ENCODE measurements around the gene CDHR4.
"Not testable (repeated sequence)": the region's sequence is repeated elsewhere in the genome, so short reads cannot be mapped to it uniquely, and the experiment has no call there.

CDHR4 gene

GRCh38 chr3:49786357-49787181 lies 13.1 kb downstream of the CDHR4 start, which contains the start of gene IP6K1:
TSS of gene IP6K1 (minus strand) at chr3:49786542. CDS start at chr3:49748040, 38,502 bp downstream.
- H3K4me3 ChIP-seq (replicated peaks; ENCODE audit: low read depth, low read length): peak within 1 kb of the TSS; percentile 93
- TF ChIP-seq CTCF (IDR thresholded peaks at IDR 0.05; ENCODE audit: low read depth, low read length, missing control alignments): no peak
- peak; percentile 100 for DNase-seq (ENCODE audit: extremely low read depth, low read depth)

GRCh38 chr3:49785565-49786356 lies 13.9 kb downstream of the CDHR4 start:
- no peak for DNase-seq (ENCODE audit: extremely low read depth, low read depth)
- TF ChIP-seq CTCF (IDR thresholded peaks at IDR 0.05; ENCODE audit: low read depth, low read length, missing control alignments): no peak
- peak overlapping the region; percentile 93 for H3K4me3 ChIP-seq (replicated peaks; ENCODE audit: low read depth, low read length)

- H3K4me3 ChIP-seq (replicated peaks; ENCODE audit: low read depth, low read length); DNase-seq (ENCODE audit: extremely low read depth, low read depth): not testable (repeated sequence)
These were observed 17.4 kb downstream of the CDHR4 start for GRCh38 chr3:49782277-49782676.

- DNase-seq (ENCODE audit: extremely low read depth, low read depth): no peak
- no peak for TF ChIP-seq CTCF (IDR thresholded peaks at IDR 0.05; ENCODE audit: low read depth, low read length, missing control alignments)
- no peak overlapping the region for H3K4me3 ChIP-seq (replicated peaks; ENCODE audit: low read depth, low read length)
These were observed 18.1 kb downstream of the CDHR4 start for GRCh38 chr3:49781415-49782199.

- not testable (repeated sequence) for DNase-seq (ENCODE audit: extremely low read depth, low read depth)
These were observed 18.7 kb downstream of the CDHR4 start for GRCh38 chr3:49780975-49781365.

GRCh38 chr3:49780080-49780974 lies 19.3 kb downstream of the CDHR4 start:
- H3K4me3 ChIP-seq (replicated peaks; ENCODE audit: low read depth, low read length): no peak overlapping the region
- no peak for TF ChIP-seq CTCF (IDR thresholded peaks at IDR 0.05; ENCODE audit: low read depth, low read length, missing control alignments)
- no peak for DNase-seq (ENCODE audit: extremely low read depth, low read depth)

More at GRCh38 chr3:49780975-49781365, 18.7 kb downstream of the CDHR4 start:
- H3K4me3 ChIP-seq (replicated peaks; ENCODE audit: low read depth, low read length): not testable (repeated sequence)
